Activated CD8-positive, alpha-beta memory T cell treated with anti-CD3 and anti-CD28 coated beads for 4 hours (primary cell): Measurements from ENCODE around the gene RUBCNL.
"Not testable (repeated sequence)": the region's sequence is repeated elsewhere in the genome, so short reads cannot be mapped to it uniquely, and the experiment has no call there.

Experiments used
- DNase-seq, 2 donors: peaks; one replicate each; pipeline ENCODE4 v3.0.0-alpha.2; 2020; ENCODE audit warnings: low read depth in 2 of 2

RUBCNL gene

GRCh38 chr13:46387064-46387851 is at the start of gene RUBCNL:
RUBCNL (minus strand) TSS chr13:46387252; CDS start chr13:46372475, 14,777 bp downstream.
- DNase-seq: no peak

GRCh38 chr13:46429558-46429957 is 42.5 kb upstream of the RUBCNL start:
- not testable (repeated sequence) for DNase-seq

- no peak for DNase-seq
These were observed 18.4 kb upstream of the RUBCNL start for GRCh38 chr13:46405457-46405856.

- no peak for DNase-seq
These were observed 17.7 kb upstream of the RUBCNL start for GRCh38 chr13:46404733-46405100.

- DNase-seq: no peak
These were observed 17.0 kb upstream of the RUBCNL start for GRCh38 chr13:46403851-46404732.

GRCh38 chr13:46402178-46402577 is 15.1 kb upstream of the RUBCNL start:
- DNase-seq: no peak

GRCh38 chr13:46401432-46401831 is 14.4 kb upstream of the RUBCNL start:
- DNase-seq: no peak

- DNase-seq: no peak
These were observed 9.3 kb upstream of the RUBCNL start for GRCh38 chr13:46396341-46396740.

GRCh38 chr13:46392967-46393366 is 5.9 kb upstream of the RUBCNL start:
- no peak for DNase-seq

GRCh38 chr13:46389457-46390451 is 2.7 kb upstream of the RUBCNL start:
- no peak for DNase-seq

GRCh38 chr13:46388846-46389245 is 1.8 kb upstream of the RUBCNL start:
- no peak for DNase-seq

- no peak for DNase-seq
These were observed 1.3 kb upstream of the RUBCNL start for GRCh38 chr13:46388308-46388707.

- DNase-seq: no peak
These were observed 524 bp downstream of the RUBCNL start for GRCh38 chr13:46386392-46387063.

GRCh38 chr13:46385946-46386345 is 1.1 kb downstream of the RUBCNL start:
- no peak for DNase-seq

- no peak for DNase-seq
These were observed 3.7 kb downstream of the RUBCNL start for GRCh38 chr13:46383383-46383782.

- DNase-seq: no peak
These were observed 4.8 kb downstream of the RUBCNL start for GRCh38 chr13:46382224-46382623.

- DNase-seq: no peak
These were observed 6.8 kb downstream of the RUBCNL start for GRCh38 chr13:46380242-46380641.

- no peak for DNase-seq
These were observed 7.4 kb downstream of the RUBCNL start for GRCh38 chr13:46379611-46380010.

GRCh38 chr13:46378411-46378810 is 8.6 kb downstream of the RUBCNL start:
- no peak for DNase-seq

- DNase-seq: no peak
These were observed 9.5 kb downstream of the RUBCNL start for GRCh38 chr13:46377554-46377953.

- DNase-seq: no peak
These were observed 12.3 kb downstream of the RUBCNL start for GRCh38 chr13:46374710-46375109.
